H9 (cell line): ENCODE results near the gene AP2S1. TPM values are rescaled to one million over a fixed set of nuclear protein-coding genes. Genes with fewer than 3 reads are reported as not detected.

Experiments
- DNase-seq: peaks from one replicate; pipeline ENCODE4 v3.0.0-alpha.2; 2017
- H2AFZ ChIP-seq: one replicate; pipeline ENCODE4 v1.6.1; 2013; ENCODE audit warnings: mild to moderate bottlenecking, low read length, control low read depth, moderate library complexity
- H2AK5ac ChIP-seq: 2 replicates; pipeline ENCODE4 v1.6.1; 2013; ENCODE audit warnings: low read length, control low read depth, mixed read lengths; ENCODE audit not compliant: insufficient read length
- H2BK120ac ChIP-seq: one replicate; pipeline ENCODE4 v1.6.1; 2013; ENCODE audit warnings: low read depth, mild to moderate bottlenecking, low read length, control low read depth, inconsistent platforms; ENCODE audit not compliant: poor library complexity, severe bottlenecking
- H2BK12ac ChIP-seq: 2 replicates; pipeline ENCODE4 v1.6.1; 2013; ENCODE audit warnings: low read length, control low read depth, mixed read lengths, low read depth; ENCODE audit not compliant: insufficient read length
- H2BK15ac ChIP-seq: 2 replicates; pipeline ENCODE4 v1.6.1; 2013; ENCODE audit warnings: low read depth, low read length, control low read depth
- H2BK20ac ChIP-seq: one replicate; pipeline ENCODE4 v1.6.1; 2013; ENCODE audit warnings: low read depth, mild to moderate bottlenecking, low read length, control low read depth, inconsistent platforms; ENCODE audit not compliant: poor library complexity, severe bottlenecking
- H2BK5ac ChIP-seq: 2 replicates; pipeline ENCODE4 v1.6.1; 2013; ENCODE audit warnings: low read length, control low read depth, mixed read lengths; ENCODE audit not compliant: insufficient read length
- H3K14ac ChIP-seq: 2 replicates; pipeline ENCODE4 v1.6.1; 2013; ENCODE audit warnings: low read length, control low read depth; ENCODE audit not compliant: insufficient read depth
- H3K18ac ChIP-seq: 2 replicates; pipeline ENCODE4 v1.6.1; 2013; ENCODE audit warnings: low read depth, mild to moderate bottlenecking, mixed read lengths, low read length, control low read depth; ENCODE audit not compliant: insufficient read length
- H3K23ac ChIP-seq: 2 replicates; pipeline ENCODE4 v1.6.1; 2013; ENCODE audit warnings: low read length, control low read depth, mixed read lengths, low read depth; ENCODE audit not compliant: insufficient read length
- H3K23me2 ChIP-seq: 2 replicates; pipeline ENCODE4 v1.6.1; 2013; ENCODE audit warnings: low read depth, mild to moderate bottlenecking, mixed read lengths, low read length, control low read depth; ENCODE audit not compliant: insufficient read length, poor library complexity, severe bottlenecking
- H3K27ac ChIP-seq: 2 replicates; pipeline ENCODE4 v1.5.1; 2013; ENCODE audit warnings: low read length, control low read depth, mixed read lengths, low read depth; ENCODE audit not compliant: insufficient read length
- H3K27me3 ChIP-seq: 2 replicates; pipeline ENCODE4 v1.6.1; 2013; ENCODE audit warnings: low read length, control low read depth, inconsistent platforms; ENCODE audit not compliant: insufficient read depth
- H3K4ac ChIP-seq: 2 replicates; pipeline ENCODE4 v1.6.1; 2013; ENCODE audit warnings: low read depth, mild to moderate bottlenecking, control low read depth, inconsistent platforms, low read length, moderate library complexity
- H3K4me1 ChIP-seq: 2 replicates; pipeline ENCODE4 v1.6.1; 2013; ENCODE audit warnings: low read length, control low read depth, inconsistent platforms; ENCODE audit not compliant: insufficient read depth
- H3K4me2 ChIP-seq: 2 replicates; pipeline ENCODE4 v1.6.1; 2013; ENCODE audit warnings: low read length, control low read depth, mixed read lengths; ENCODE audit not compliant: insufficient read length, insufficient read depth
- H3K56ac ChIP-seq: 2 replicates; pipeline ENCODE4 v1.6.1; 2013; ENCODE audit warnings: low read depth, mild to moderate bottlenecking, mixed read lengths, low read length, control low read depth; ENCODE audit not compliant: insufficient read length
- H3K79me1 ChIP-seq: 2 replicates; pipeline ENCODE4 v1.6.1; 2013; ENCODE audit warnings: low read depth, mild to moderate bottlenecking, moderate library complexity, low read length, control low read depth, inconsistent platforms; ENCODE audit not compliant: insufficient read depth, poor library complexity, severe bottlenecking
- H3K79me2 ChIP-seq: 2 replicates; pipeline ENCODE4 v1.6.1; 2013; ENCODE audit warnings: low read length, control low read depth, inconsistent platforms; ENCODE audit not compliant: insufficient read depth
- H3K9ac ChIP-seq: 2 replicates; pipeline ENCODE4 v1.6.1; 2013; ENCODE audit warnings: low read length, control low read depth, mixed read lengths; ENCODE audit not compliant: insufficient read length; ENCODE audit errors: extremely low read depth
- H3K9me3 ChIP-seq: one replicate; pipeline ENCODE4 v1.6.1; 2013; ENCODE audit warnings: low read depth, low read length, inconsistent platforms; ENCODE audit not compliant: control insufficient read depth
- H3T11ph ChIP-seq: one replicate; pipeline ENCODE4 v1.6.1; 2013; ENCODE audit warnings: mild to moderate bottlenecking, low read length, control low read depth, inconsistent platforms
- H4K20me1 ChIP-seq: one replicate; pipeline ENCODE4 v1.6.1; 2013; ENCODE audit not compliant: control insufficient read depth, insufficient read length, insufficient read depth
- H4K5ac ChIP-seq: 2 replicates; pipeline ENCODE4 v1.6.1; 2013; ENCODE audit warnings: low read depth, mild to moderate bottlenecking, mixed read lengths, low read length, control low read depth; ENCODE audit not compliant: insufficient read length
- H4K8ac ChIP-seq: replicated peaks from 2 replicates; pipeline ENCODE4 v1.6.1; 2013; ENCODE audit warnings: low read length, control low read depth, mixed read lengths, low read depth; ENCODE audit not compliant: insufficient read length
- H4K91ac ChIP-seq: 2 replicates; pipeline ENCODE4 v1.6.1; 2013; ENCODE audit warnings: low read depth, mild to moderate bottlenecking, moderate library complexity, mixed read lengths, low read length, control low read depth; ENCODE audit not compliant: insufficient read length
- H3K27ac Mint-ChIP-seq, 3 experiments: 2 replicates in 2 of 3; 3 replicates in 1 of 3; pipeline ENCODE4 v1.8.0; 2020 to 2021; ENCODE audit warnings: mixed read lengths in 3 of 3, mild to moderate bottlenecking in 1 of 3, moderate library complexity in 1 of 3
- H3K27me3 Mint-ChIP-seq: 2 replicates; pipeline ENCODE4 v1.8.0; 2021; ENCODE audit warnings: low read depth, mild to moderate bottlenecking, moderate library complexity, mixed read lengths
- H3K36me3 Mint-ChIP-seq, 3 experiments: 2 replicates in 2 of 3; 3 replicates in 1 of 3; pipeline ENCODE4 v1.8.0; 2020 to 2021; ENCODE audit warnings: low read depth in 3 of 3, mixed read lengths in 3 of 3; ENCODE audit not compliant: insufficient read depth in 1 of 3
- H3K4me1 Mint-ChIP-seq, 2 experiments: 2 replicates each; pipeline ENCODE4 v1.8.0; 2020; ENCODE audit warnings: mixed read lengths in 2 of 2
- H3K4me3 Mint-ChIP-seq, 2 experiments: 2 replicates in 1 of 2; 3 replicates in 1 of 2; pipeline ENCODE4 v1.8.0; 2020 to 2021; ENCODE audit warnings: mild to moderate bottlenecking in 2 of 2, mixed read lengths in 2 of 2, moderate library complexity in 1 of 2
- H3K9me3 Mint-ChIP-seq, 2 experiments: 2 replicates in 1 of 2; 3 replicates in 1 of 2; pipeline ENCODE4 v1.8.0; 2020; ENCODE audit warnings: mild to moderate bottlenecking in 2 of 2, mixed read lengths in 2 of 2, moderate library complexity in 1 of 2
- WGBS: extraction: QIAGEN DNeasy Blood & Tissue Kit; methylation state at CpG from one replicate; pipeline ENCODE4 v1.1.7; 2013; ENCODE audit warnings: missing lambda C conversion rate, low lambda C conversion rate, mixed read lengths; ENCODE audit not compliant: insufficient read length; ENCODE audit errors: extremely low coverage; 5-methylcytosine and 5-hydroxymethylcytosine counted together
- total RNA-seq: library from RNA; stranded (reverse); gene quantifications from 2 replicates; pipeline ENCODE4 v1.2.1, GENCODE V29; 2021
- TF ChIP-seq, protein P1 (sequence below): fragments of 200-600 bp; sonication (generic); conservative IDR thresholded peaks from 3 replicates; pipeline ENCODE4 v1.8.0; 2021; ENCODE audit warnings: antibody characterized with exemption, mild to moderate bottlenecking

AP2S1 gene
- total RNA-seq, 1 experiment from 2014 or later = 193 TPM

DNA sequence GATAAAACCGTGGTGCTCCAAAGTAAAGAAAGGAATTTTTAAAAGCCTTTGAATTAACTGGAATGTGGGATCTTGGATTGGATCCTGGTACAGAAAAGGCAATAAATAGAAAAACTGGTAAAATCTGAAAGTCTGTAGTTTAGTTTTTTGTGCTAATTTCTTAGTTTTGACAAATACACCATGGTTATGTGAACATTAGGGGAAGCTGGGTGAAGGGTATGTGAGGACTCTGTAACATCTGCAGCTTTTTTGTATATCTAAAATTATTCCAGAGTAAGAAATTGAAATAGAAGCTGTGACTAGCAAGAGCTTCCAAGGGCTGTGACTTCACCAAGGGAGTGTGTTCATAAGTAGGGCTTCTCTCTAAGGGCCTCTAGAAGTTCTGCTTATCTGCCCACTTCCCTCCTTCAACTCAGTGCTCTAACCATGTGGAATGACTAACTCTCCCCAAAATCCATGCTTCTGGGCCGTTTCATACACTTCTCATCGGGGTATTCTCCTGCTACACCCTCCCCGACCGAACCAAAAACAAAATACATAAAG lies 36.7 kb upstream of the AP2S1 start:
- whole genome bisulfite sequencing = no CpG with 5 or more reads among the region's 5 CpGs
- no peaks in the 10 kb centered on the region for H3K27me3 Mint-ChIP-seq
- H4K8ac ChIP-seq = no peak overlapping the region
- H3K4me3 Mint-ChIP-seq = no peak overlapping the region
- no peak overlapping the region for H3K18ac ChIP-seq
- no peak overlapping the region for H2AFZ ChIP-seq
- H2BK5ac ChIP-seq = no peak overlapping the region
- peaks cover 5% of the 10 kb centered on the region; the same call in 1 of the 2 replicates for H3K79me2 ChIP-seq
- peaks cover 2% of the 10 kb centered on the region; the same call in 1 of the 2 replicates for H3K27me3 ChIP-seq
- no peak overlapping the region for H2BK12ac ChIP-seq
- H2BK20ac ChIP-seq = no peak overlapping the region
- peaks cover 4 to 11% (median 6%) of the 10 kb centered on the region in 3 experiments; a peak in 5 of 7 replicates for H3K36me3 Mint-ChIP-seq
- no peak overlapping the region for H3T11ph ChIP-seq
- no peak overlapping the region for H2BK15ac ChIP-seq
- no peak overlapping the region for H3K14ac ChIP-seq
- H3K79me1 ChIP-seq = no peaks in the 10 kb centered on the region
- H3K4me1 Mint-ChIP-seq = peaks cover 6 to 8% of the 10 kb centered on the region in 2 experiments
- no peak overlapping the region for H3K4ac ChIP-seq
- no peak overlapping the region for H4K5ac ChIP-seq
- no peak overlapping the region for H3K56ac ChIP-seq
- H3K4me2 ChIP-seq = no peak overlapping the region
- H4K20me1 ChIP-seq = no peaks in the 10 kb centered on the region
- TF ChIP-seq, protein P1, sequence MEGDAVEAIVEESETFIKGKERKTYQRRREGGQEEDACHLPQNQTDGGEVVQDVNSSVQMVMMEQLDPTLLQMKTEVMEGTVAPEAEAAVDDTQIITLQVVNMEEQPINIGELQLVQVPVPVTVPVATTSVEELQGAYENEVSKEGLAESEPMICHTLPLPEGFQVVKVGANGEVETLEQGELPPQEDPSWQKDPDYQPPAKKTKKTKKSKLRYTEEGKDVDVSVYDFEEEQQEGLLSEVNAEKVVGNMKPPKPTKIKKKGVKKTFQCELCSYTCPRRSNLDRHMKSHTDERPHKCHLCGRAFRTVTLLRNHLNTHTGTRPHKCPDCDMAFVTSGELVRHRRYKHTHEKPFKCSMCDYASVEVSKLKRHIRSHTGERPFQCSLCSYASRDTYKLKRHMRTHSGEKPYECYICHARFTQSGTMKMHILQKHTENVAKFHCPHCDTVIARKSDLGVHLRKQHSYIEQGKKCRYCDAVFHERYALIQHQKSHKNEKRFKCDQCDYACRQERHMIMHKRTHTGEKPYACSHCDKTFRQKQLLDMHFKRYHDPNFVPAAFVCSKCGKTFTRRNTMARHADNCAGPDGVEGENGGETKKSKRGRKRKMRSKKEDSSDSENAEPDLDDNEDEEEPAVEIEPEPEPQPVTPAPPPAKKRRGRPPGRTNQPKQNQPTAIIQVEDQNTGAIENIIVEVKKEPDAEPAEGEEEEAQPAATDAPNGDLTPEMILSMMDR = no peak
- H3K9me3 ChIP-seq = no peaks in the 10 kb centered on the region
- H3K27ac Mint-ChIP-seq = no peak overlapping the region
- no peak for DNase-seq
- H2BK120ac ChIP-seq = no peak overlapping the region
- H3K23me2 ChIP-seq = no peaks in the 10 kb centered on the region
- H4K91ac ChIP-seq = no peak overlapping the region
- no peak overlapping the region for H3K27ac ChIP-seq
- no peaks in the 10 kb centered on the region for H3K9me3 Mint-ChIP-seq
- no peak overlapping the region for H2AK5ac ChIP-seq
- H3K9ac ChIP-seq = no peak overlapping the region
- no peak overlapping the region for H3K23ac ChIP-seq
- H3K4me1 ChIP-seq = no peaks in the 10 kb centered on the region; the same call in 1 of the 2 replicates
